Keratinocyte (primary cell): ENCODE results near the gene PTPN5.

Experiments used
- CTCF ChIP-seq, 3 experiments: IDR thresholded peaks in 1 of 3; conservative IDR thresholded peaks in 1 of 3; optimal IDR thresholded peaks in 1 of 3; 2 replicates in 2 of 3; 3 replicates in 1 of 3; pipeline versions ENCODE3 to v1.5.1; 2011; ENCODE audit warnings: low read length in 3 of 3, mild to moderate bottlenecking in 3 of 3, moderate library complexity in 2 of 3, control low read depth in 1 of 3, inconsistent platforms in 1 of 3; ENCODE audit not compliant: insufficient read depth in 2 of 3; ENCODE audit errors: extremely low read depth in 1 of 3
- EZH2 ChIP-seq: IDR thresholded peaks from one replicate; pipeline ENCODE4 v1.6.1; 2012; ENCODE audit warnings: inconsistent platforms, mild to moderate bottlenecking, low read length, moderate library complexity

GRCh38 chr11:18750944-18751343 lies 40.7 kb downstream of the PTPN5 start:
- no peak for TF ChIP-seq CTCF (optimal IDR thresholded peaks at IDR 0.05 in 1 of 3, IDR thresholded peaks at IDR 0.05 in 1 of 3, conservative IDR thresholded peaks at IDR 0.05 in 1 of 3; ENCODE audit: extremely low read depth in 1 of 3, insufficient read depth in 2 of 3, low read length in 3 of 3)
- TF ChIP-seq EZH2 = no peak
